ENCODE measurements around the gene ZIC4.

The ZIC4 gene

DNA sequence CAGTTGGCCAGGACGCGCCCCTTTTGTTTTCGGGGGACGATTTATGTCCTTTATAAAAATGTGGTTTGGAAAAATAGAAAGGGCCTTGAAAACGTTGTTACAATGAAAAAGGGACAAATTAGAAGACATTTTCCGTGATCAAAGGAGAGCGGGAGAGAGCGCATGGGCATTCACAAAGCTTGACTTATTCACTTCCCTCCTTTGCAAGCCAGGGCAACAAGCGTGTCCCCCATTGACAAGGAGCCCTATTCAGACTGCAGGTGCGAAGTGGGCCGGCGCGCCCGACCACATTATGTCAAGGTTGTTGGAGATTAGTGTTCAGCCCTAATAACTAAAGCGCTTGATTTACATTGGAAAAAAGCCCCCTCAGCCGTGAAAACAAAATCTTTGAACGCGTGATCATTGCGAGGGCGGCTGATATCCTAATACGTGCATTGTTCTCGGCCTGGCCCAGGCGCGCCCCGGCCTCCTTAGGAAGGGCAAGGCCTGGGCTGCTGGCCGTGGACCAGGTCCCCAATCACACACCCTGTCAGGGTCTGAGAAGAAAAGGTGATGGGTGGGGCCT lies 25.9 kb downstream of the ZIC4 start:
- TF ChIP-seq, protein P1, sequence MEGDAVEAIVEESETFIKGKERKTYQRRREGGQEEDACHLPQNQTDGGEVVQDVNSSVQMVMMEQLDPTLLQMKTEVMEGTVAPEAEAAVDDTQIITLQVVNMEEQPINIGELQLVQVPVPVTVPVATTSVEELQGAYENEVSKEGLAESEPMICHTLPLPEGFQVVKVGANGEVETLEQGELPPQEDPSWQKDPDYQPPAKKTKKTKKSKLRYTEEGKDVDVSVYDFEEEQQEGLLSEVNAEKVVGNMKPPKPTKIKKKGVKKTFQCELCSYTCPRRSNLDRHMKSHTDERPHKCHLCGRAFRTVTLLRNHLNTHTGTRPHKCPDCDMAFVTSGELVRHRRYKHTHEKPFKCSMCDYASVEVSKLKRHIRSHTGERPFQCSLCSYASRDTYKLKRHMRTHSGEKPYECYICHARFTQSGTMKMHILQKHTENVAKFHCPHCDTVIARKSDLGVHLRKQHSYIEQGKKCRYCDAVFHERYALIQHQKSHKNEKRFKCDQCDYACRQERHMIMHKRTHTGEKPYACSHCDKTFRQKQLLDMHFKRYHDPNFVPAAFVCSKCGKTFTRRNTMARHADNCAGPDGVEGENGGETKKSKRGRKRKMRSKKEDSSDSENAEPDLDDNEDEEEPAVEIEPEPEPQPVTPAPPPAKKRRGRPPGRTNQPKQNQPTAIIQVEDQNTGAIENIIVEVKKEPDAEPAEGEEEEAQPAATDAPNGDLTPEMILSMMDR (IDR thresholded peaks at IDR 0.05; ENCODE audit: extremely low read depth, insufficient read depth, missing control alignments), result no peak
- in situ Hi-C loops (cut with MboI; ENCODE audit: low pct_unique_long_range_greater_than_20kb, low sequenced_read_pairs, unreplicated experiment), result no loop called here
- DNase-seq (ENCODE audit: low spot score), result no peak

DNA sequence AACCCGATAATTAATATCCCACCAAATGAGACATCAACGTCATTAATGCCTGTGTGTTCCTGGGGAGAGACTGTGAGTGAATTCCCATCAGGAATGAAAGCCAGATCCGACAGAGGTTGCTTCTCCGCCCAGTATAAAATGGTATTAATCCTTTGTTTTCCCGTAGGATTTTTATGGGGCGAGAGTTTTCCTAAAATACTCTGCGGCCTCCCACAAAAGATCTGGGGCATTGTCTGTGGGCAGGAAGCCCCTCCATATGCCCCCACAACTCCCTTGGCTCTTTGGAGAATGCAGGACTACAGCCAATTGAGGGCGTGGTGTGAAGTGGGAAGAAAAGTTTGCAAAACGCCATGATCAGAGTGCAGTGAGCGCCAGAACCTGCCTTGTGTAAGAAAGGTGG lies 26.7 kb downstream of the ZIC4 start:
- in situ Hi-C loops (cut with MboI; ENCODE audit: low pct_unique_long_range_greater_than_20kb, low sequenced_read_pairs, unreplicated experiment), result no loop called here
- TF ChIP-seq, protein P1 (IDR thresholded peaks at IDR 0.05; ENCODE audit: extremely low read depth, insufficient read depth, missing control alignments), result no peak
- DNase-seq (ENCODE audit: low spot score), result no peak

DNA sequence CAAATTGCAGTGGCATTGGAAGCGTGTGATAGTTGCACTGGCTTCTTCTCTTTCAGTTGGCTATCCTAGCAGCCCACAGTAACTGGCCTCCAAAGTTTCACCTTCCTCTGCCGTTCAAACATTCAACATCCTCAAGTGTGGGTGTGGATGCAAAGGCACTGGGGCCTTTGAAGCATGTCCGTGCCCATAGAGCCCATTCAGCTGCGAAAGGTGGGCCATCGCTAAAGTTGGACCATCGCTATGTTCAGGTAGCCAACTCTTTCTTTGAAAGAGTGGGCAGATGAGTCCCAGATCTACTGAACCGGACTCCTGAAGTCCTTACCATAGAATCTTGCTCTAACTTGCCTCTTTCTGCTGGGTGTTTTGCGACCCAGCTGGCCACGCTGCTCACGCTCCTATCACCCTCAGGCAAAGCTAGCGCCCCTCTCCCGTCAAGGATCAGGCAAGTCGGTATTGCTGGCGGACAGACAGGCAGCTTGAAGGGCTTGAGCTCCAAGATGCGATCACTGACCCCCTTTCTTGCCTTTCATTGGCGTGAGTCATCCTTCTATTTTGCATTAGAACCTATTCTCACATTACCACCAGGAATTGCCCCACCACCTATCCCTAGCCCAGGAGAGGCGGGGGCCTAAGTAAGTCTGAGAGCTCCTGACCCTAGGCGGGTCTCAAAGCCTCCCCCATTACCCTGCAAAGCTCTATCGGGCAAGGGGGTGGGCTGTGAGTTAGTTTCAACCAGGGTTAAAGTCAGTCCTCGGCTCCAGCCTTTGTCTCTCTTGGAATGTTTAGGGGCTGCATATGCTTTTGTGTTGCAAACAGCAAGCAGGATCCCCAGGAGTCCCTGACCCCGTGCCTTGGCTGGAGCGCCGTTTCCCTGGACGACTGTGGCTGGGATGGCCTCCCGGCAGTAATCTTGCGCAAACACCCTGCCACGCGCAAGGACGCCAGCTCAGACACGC lies 28.7 kb downstream of the ZIC4 start:
- no peak for DNase-seq (ENCODE audit: low spot score)
- in situ Hi-C loops (cut with MboI; ENCODE audit: low pct_unique_long_range_greater_than_20kb, low sequenced_read_pairs, unreplicated experiment), result no loop called here
- TF ChIP-seq, protein P1 (IDR thresholded peaks at IDR 0.05; ENCODE audit: extremely low read depth, insufficient read depth, missing control alignments), result no peak

DNA sequence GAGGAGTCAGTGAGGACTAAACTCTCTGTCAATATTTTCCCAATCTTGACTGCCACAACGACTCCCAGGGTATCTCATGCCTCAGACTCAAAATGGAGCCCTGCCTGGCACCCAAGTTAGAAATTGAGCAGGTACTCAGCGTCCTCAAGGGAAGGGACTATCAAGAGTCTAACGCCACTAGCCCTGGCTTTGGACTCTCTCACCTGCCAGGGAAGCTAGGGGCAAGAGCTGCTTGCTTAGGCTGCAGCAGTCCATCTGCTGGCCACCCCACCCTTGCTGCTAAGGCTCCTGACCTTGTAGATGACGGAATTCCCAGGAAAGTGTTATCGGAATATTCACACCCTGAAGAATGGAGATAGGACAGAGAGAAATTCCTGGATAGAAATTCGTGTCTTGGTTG lies 33.0 kb downstream of the ZIC4 start:
- DNase-seq (ENCODE audit: low spot score), result no peak
- TF ChIP-seq, protein P1 (IDR thresholded peaks at IDR 0.05; ENCODE audit: extremely low read depth, insufficient read depth, missing control alignments), result no peak
- in situ Hi-C loops (cut with MboI; ENCODE audit: low pct_unique_long_range_greater_than_20kb, low sequenced_read_pairs, unreplicated experiment), result no loop called here

DNA sequence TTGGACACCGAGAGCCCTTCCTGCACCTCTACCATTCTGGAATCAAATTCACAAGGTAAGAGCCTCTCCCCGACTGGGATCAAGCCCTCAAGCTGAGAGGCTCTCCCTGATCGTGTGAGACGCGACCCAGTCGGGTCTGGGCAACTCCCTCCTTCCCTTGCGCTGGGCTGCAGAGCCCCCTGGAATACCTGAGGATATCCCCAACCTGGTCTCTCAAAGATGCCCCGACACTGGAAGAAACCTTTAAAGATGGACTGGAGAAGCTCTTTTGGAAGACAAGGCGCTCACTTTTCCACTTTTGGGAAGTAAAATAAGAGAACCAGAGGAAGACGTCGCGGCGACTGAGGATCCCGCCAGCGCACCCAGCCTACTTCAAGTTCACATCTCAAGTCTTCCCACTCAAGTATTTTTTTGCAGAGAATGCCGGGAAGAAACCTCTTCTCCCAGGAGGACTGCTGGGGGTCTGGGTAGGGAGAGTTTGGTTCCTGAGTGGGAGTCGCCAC lies 33.8 kb downstream of the ZIC4 start:
- in situ Hi-C loops (cut with MboI; ENCODE audit: low pct_unique_long_range_greater_than_20kb, low sequenced_read_pairs, unreplicated experiment), result no loop called here
- TF ChIP-seq, protein P1 (IDR thresholded peaks at IDR 0.05; ENCODE audit: extremely low read depth, insufficient read depth, missing control alignments), result no peak
- DNase-seq (ENCODE audit: low spot score), result no peak

DNA sequence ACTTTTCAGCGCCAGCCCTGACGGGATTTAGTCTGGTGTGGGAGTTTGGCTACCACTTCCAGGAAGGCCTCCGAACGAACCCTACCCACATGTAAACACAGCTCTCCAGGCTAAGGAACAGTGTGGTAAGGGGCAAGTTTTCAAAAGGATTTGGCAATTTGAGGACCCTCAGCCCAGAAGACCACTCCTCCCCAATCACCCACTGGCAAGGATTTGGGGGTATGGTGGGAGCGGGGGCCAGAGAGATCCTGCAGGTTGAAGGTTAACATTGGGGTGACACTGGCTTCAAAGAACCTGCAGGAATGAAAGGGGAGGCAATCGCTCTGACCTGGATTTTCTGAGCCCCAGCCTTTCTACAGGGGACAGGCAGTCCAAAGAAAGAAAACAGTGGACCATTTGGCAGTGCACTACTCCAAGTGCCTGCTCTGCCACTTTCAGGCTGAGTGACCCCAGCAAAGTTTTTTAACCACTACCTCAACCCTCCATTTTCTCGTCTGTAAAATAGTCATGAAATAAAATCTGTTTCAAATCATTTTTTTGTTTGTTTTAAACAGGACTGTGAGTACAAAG lies 34.5 kb downstream of the ZIC4 start:
- TF ChIP-seq, protein P1 (IDR thresholded peaks at IDR 0.05; ENCODE audit: extremely low read depth, insufficient read depth, missing control alignments), result no peak
- in situ Hi-C loops (cut with MboI; ENCODE audit: low pct_unique_long_range_greater_than_20kb, low sequenced_read_pairs, unreplicated experiment), result no loop called here
- DNase-seq (ENCODE audit: low spot score), result no peak

Measured in GM13977 (cell line).